ENCODE data around the gene KLF11.
A peak's percentile ranks its signal among the peaks of the same experiment; 100 is the strongest.
"Not testable (repeated sequence)": the region's sequence is repeated elsewhere in the genome, so short reads cannot be mapped to it uniquely, and the experiment has no call there.

The KLF11 gene

DNA sequence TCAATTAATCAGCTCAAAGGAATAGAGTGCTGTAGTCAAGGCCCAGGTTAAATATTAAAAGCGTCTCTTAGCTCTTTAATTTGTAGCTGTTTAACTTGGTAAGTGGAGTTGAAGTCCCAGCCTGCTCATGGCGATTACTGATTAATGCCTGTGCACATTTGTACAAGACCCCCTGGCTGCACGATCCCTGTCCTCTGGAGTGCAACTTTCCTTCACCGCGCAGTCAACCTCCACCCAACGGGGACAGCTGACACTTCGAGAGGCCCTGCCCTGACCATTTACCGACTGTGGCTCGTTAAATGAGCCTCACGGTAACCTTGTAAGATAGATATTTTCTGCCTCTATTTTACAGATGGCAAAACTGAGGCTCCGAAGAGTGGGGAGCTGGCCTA, 42.3 kb downstream of the KLF11 start:
- no peak for DNase-seq (ENCODE audit: low spot score)

DNA sequence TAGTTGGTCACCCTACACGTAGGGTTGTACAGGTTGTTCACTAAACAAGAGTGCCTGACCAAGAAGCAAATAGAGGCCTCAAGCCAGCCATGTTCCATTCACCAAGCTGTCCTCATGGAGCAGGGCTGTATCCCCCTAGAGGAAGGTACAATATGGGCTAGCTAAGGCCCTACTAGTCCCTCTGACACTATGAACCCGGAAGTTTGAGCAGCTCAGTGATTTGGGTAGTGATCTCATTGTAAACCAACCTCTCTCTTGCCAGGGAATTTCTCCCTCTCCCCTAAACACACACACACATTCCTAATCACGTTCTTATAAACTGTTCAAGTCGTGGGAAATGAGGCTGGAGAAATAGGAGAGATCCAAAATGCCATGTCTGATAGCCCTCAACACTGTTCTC, 43.6 kb downstream of the KLF11 start:
- no peak for DNase-seq (ENCODE audit: low spot score)

DNA sequence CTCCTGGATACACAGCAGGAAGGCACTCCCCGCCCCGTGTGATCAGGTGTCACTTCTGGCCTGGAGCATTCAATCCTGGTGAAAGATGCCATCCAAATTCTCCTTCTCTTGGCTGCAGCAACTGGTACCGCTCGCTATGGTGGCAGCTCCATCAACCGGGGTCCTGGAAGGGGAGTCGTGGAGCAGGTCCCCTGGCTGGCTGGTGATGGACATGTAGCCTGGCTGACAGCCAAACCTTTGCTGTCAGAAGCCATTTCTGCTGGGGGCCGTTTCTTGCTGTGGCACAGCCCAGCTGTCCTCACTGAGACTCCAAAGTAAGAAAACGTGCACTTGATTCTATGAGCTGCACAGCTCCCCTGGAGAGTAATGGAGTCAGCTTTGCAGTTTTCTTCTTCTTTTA, 44.0 kb downstream of the KLF11 start:
- no peak for DNase-seq (ENCODE audit: low spot score)

DNA sequence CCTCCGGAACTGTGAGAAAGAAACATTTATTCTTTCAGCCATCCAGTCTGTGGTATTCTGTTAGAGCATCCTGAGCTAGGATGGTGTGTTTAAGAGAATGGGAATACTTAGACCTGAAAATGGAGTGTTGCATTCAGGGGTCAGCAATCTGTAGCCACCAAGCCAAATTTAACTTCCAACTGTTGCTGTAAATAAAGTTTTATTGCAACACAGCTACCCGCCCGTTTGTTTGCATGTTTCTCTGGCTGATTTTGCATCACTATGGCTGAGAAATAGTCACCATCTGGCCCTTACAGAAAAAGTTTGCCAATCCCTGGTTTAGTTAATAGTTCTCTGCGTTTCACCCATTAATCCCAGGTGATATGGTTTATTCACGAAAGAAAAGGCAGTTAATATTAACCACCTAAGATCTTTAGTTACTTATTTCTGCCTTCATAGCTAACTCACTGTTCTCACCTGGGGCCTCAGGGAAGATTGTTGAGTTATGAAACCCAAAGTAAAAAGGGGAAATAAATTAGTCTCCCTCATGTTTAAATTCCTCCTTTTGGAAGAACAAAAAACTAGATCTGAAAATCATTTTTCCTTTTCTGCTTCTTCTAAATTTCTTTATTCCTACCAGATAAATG, 46.3 kb downstream of the KLF11 start:
- no peak for DNase-seq (ENCODE audit: low spot score)

DNA sequence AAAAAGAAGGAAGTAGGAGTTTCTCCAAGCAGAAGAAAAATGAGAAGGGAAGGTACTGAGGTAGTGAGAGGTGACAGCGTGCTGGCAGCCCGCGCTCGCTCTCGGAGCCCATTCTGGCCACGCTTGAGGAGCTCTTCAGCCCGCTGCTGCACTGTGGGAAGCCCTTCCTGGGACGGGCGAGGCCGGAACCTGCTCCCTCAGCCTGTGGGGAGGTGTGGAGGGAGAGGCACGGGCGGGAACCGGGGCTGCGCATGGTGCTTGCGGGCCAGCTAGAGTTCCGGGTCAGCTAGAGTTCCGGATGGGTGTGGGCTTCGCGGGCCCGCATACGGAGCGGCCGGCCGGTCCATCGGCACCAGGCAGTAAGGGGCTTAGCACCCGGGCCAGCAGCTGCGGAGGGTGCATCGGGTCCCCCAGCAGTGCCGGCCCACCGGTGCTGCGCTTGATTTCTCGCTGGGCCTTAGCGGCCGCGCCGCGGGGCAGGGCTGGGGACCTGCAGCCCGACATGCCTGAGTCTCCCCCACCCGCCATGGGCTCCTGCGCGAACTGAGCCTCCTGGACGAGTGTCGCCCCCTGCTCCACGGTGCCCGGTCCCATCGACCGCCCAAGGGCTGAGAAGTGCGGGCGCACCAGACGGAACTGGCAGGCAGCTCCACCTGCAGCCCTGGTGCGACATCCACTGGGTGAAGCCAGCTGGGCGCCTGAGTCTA, 48.0 kb downstream of the KLF11 start:
- DNase-seq (ENCODE audit: low spot score), result no peak

DNA sequence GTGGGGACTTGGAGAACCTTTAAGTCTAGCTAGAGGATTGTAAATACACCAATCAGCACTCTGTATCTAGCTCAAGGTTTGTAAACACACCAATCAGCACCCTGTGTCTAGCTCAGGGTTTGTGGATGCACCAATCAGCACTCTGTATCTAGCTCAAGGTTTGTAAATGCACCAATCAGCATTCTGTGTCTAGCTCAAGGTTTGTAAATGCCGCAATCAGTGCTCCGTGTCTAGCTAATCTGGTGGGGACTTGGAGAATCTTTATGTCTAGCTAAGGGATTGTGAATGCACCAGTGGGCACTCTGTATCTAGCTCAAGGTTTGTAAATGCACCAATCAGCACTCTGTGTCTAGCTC, 48.5 kb downstream of the KLF11 start:
- not testable (repeated sequence) for DNase-seq (ENCODE audit: low spot score)

DNA sequence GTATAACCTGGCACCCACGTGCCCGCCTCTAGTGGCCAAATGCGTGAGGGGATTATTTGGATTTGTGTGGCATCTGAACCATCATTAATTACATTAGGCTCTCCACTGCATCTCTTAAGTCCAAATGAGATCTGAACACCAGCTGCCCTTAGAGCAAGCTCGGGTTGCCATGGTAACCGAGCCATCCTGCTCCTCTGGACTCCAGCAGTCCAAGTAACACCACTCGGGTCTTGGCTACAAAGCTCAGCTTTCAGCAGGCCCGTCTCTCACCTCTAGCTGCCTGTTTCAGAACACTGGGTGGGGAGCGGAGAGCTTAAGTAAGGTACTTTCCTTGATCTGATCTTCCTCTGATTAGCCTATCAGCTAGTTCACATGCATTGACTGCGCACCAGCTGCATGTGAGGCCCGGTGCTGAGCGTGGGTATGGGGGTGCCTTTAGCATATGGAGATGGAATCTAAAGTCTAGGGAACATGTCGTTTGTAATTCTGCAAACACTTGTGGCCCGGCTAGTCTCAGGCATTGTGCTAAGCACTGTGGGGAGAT, 51.0 kb downstream of the KLF11 start:
- no peak for DNase-seq (ENCODE audit: low spot score)

DNA sequence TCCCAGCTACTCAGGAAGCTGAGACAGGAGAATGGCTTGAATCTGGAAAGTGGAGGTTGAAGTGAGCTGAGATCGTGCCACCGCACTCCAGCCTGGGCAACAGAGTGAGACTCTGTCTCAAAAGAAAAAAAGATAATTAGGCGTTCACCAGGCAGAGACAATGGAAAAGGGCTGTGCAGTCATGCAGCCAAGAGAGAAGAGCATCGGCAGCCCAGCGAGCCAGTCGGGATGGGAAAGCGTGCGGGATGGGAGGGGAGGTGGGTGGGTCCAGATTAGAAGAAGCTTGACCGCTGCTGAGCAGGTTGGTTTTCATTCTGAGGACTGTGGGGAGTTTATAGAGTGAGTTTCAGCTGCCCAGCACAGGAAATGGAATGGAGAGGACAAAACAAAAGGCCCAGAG, 51.8 kb downstream of the KLF11 start:
- no peak for DNase-seq (ENCODE audit: low spot score)

DNA sequence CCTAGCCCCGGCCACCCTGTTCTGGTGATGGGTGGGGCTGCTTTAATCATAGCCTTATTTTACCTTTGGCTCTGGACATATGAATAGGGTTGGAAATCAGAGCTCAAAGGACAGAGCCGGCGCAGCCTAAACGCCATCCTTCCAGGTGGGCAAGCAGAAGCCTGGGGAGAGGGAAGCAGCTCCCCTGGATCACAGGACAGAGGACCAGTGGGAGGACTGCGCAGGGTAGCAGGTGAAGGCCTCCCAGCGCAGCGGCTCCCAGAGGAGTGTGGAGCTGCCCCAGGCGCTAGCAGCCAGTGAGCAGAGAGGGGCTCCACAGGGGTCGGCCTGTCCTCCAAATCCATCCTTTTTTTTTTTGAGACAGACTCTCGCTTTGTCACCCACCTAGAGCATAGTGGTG, 53.3 kb downstream of the KLF11 start:
- no peak for DNase-seq (ENCODE audit: low spot score)

DNA sequence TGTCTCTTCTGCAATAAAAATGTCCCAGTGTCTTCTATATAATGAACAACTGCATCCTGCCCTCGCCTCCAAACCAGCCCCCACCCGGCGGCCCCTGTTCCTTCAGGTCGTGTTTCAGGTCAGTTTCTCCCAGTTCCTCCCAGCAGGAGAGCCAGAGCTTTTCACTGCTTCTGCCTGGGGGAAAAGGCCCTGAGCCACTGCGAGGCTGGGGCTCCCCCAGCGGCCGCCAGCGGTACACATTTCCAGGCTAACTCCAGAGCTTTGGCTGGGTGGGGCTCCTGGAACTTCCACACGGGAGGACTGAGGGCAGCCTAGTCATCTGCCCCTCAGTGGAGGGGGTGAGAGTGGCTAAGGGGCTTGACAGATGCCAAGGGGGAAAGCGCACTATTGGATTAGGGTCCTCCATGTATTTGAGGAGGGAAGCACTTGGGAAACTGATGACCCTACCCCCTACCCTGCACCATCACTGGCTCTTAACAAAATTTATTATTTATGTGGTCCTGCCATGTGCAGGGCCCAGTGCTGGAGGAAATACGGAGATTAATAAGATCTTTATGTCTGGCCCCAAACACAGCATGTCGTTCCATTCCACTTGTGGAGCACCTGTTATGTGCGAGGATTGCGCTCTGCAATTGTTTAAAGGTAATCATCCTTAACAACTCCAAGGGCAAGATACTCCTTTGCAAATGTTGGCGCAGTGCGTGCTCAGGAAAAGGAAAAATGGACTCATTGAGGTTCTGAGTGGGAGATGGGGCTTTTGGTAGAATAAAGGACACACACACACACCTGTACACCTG, 54.2 kb downstream of the KLF11 start:
- DNase-seq (ENCODE audit: low spot score), result peak; percentile 78

DNA sequence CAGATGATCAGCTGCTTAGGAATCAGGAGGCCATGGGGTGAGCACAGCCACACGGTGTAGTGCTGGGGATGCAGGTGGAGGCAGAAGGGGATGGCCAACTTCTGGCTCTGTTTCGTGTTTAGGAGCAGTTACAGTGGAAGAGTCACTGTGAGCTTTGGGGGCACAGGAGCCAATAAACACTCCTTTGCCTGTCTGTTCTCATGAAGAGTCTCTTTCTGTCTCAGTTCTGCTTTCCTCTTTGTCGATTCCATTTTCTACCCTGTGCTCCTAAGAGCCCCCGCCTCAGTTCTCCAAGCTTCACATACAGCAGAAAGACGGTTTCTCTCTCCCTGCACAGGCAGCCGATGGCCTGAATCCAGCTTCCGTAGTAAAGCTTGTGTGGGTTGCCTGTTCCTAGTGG, 58.1 kb downstream of the KLF11 start:
- DNase-seq (ENCODE audit: low spot score), result no peak

DNA sequence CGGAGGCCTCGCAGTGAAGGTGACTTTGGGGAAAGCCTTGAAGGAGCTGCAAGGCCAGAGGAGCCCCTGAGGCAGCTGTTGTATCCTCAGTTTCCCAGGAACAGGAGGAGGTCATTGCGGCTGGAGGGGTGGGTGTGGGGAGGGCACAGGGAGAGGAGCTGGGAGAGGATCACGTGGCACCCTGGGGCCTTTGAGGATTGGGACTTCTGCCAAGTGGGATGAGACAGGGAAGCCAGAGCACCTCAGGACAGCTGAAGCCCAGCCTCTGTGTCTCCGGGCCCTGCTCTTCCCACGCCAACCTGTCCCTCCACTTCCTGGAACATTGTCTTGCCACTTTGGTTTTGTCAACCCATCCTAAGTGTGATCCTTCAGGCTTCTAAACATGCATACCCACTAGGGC, 59.8 kb downstream of the KLF11 start:
- DNase-seq (ENCODE audit: low spot score), result no peak
